ENCODE results near the gene HLA-DOA. TPM values are rescaled to one million over a fixed set of nuclear protein-coding genes. Genes with fewer than 3 reads are reported as not detected.
A peak's percentile ranks its signal among the peaks of the same experiment; 100 is the strongest.

HLA-DOA gene
- total RNA-seq, 6 experiments from 2014 or later, result 0.37 to 3.3 (median 1.2) TPM

DNA sequence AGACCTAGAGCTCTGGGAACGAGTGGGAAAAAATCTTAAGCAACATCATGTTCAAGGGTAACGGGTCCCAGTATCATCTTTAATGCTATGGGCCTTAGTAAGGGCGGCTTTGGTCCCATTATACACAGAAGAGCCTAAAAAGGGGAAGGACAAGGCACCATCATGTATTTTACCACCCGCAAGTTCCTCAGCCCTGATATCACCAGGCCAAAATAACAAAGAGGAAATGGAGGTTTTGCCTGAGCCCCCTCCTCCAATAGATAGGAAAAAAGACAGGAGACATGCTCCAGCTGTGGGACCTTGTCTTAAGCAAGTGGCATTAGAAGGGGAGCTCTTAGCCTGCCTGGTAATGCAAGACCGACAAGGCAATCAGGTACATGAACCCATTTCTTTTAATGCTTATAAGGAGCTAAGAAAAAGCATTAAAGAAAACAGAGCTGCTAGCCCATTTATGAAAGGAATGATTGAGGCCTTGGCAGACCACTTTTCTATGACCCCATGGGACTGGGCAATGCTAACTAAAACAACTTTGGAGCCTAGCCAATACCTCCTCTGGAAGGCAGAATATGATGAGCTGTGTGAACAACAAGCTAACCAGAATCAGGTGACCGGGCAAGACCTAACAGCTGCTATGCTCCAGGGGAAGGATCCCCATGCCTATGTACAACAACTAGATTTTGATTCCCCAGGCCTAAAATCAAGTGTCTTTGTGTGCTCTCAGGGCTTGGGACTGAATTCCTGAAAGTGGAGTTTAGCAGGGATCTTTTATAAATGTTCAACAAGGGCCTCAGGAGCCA lies 40.8 kb upstream of the HLA-DOA start:
- Histone ChIP-seq H3K4me1 (peaks cover 0 to 11% (median 4%) of the 10 kb centered on the region in 4 donors), H3K9me3 (no peaks in the 10 kb centered on the region), H3K36me3 (no peaks in the 10 kb centered on the region), H3K27me3 (no peaks in the 10 kb centered on the region), H3K4me3 (no peak overlapping the region), H3K27ac (no peak overlapping the region)
- intact Hi-C loops (cut with DNase I), result no loop called here
- ATAC-seq (peak in 1 of 4 donors; percentile 18), DNase-seq (no peak)
- TF ChIP-seq, protein P1, sequence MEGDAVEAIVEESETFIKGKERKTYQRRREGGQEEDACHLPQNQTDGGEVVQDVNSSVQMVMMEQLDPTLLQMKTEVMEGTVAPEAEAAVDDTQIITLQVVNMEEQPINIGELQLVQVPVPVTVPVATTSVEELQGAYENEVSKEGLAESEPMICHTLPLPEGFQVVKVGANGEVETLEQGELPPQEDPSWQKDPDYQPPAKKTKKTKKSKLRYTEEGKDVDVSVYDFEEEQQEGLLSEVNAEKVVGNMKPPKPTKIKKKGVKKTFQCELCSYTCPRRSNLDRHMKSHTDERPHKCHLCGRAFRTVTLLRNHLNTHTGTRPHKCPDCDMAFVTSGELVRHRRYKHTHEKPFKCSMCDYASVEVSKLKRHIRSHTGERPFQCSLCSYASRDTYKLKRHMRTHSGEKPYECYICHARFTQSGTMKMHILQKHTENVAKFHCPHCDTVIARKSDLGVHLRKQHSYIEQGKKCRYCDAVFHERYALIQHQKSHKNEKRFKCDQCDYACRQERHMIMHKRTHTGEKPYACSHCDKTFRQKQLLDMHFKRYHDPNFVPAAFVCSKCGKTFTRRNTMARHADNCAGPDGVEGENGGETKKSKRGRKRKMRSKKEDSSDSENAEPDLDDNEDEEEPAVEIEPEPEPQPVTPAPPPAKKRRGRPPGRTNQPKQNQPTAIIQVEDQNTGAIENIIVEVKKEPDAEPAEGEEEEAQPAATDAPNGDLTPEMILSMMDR (IDR thresholded peaks at IDR 0.05), result no peak
- TF ChIP-seq POLR2A (IDR thresholded peaks at IDR 0.05), result no peak
- WGBS (ENCODE audit: insufficient coverage, low coverage, low lambda C conversion rate, missing lambda C conversion rate), result 77% methylated on average over 4 of the region's 6 CpGs

DNA sequence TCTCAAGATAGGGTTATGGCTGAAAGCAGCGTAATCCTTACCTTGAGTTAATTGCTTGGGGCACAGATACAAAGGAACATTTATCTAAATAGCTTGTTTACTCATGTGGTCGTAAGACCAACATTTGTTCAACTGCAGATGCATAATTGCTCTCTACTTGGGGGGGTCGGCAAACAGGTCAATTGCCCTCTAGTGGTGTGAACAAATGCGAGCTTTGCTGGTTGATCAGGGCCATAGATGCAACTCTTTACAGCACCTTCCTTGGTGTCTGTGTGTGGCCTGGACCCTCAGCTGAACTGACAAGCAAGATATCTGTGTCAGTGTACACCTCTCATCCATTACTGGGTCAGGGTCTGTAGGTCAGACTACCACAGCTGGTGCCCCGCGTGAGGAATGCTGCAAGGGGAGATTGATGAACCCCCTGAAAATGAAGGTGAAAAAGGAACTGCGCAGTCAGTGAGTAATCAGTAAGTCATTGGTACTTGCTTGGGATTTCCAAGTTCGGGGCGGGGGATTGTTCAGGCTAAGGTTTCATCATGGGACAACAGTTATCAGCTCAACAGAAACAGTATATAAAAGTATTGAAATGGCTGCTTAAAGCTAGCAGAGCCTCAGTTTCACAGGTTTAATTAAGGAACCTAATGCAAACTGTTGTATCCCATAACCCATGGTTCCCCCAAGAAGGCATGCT lies 40.1 kb upstream of the HLA-DOA start:
- DNase-seq, result no peak
- intact Hi-C loops (cut with DNase I), result no loop called here
- Histone ChIP-seq H3K4me1 (peaks cover 0 to 11% (median 4%) of the 10 kb centered on the region in 4 donors), H3K4me3 (no peak overlapping the region), H3K27me3 (no peaks in the 10 kb centered on the region), H3K27ac (no peak overlapping the region), H3K9me3 (no peaks in the 10 kb centered on the region), H3K36me3 (no peaks in the 10 kb centered on the region)
- 67% methylated on average over 9 of the region's 9 CpGs for WGBS (ENCODE audit: insufficient coverage, low coverage, low lambda C conversion rate, missing lambda C conversion rate)
- TF ChIP-seq, protein P1 (IDR thresholded peaks at IDR 0.05), result peak in 2 of 4 donors; percentile 2 to 14
- TF ChIP-seq POLR2A (IDR thresholded peaks at IDR 0.05), result no peak
- ATAC-seq, result no peak

DNA sequence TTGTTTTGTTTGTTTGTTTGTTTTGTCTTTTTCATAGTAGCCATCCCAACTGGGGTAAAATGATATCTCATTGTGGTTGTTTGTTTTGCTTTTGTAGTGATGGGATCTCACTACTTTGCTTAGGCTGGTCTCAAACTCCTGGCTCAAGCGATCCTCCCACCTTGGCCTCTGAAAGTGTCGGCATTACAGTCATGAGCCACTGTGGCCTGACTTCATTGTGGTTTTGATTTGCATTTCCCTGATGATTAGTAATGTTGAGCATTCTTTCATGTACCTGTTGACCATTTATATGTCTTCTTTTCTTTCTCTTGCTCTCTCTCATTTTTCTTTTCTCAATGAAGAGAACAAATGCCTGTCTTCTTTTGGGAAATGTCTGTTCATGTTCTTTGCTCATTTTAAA lies 30.8 kb upstream of the HLA-DOA start:
- Histone ChIP-seq H3K4me3 (no peak overlapping the region), H3K9me3 (no peaks in the 10 kb centered on the region), H3K4me1 (peaks cover 0 to 9% (median 0%) of the 10 kb centered on the region in 4 donors), H3K27ac (no peak overlapping the region), H3K27me3 (no peaks in the 10 kb centered on the region), H3K36me3 (no peaks in the 10 kb centered on the region)
- WGBS (ENCODE audit: insufficient coverage, low coverage, low lambda C conversion rate, missing lambda C conversion rate), result no CpG with 5 or more reads among the region's 2 CpGs
- intact Hi-C loops (cut with DNase I), result no loop called here
- ATAC-seq (no peak), DNase-seq (no peak)
- TF ChIP-seq POLR2A (IDR thresholded peaks at IDR 0.05), result no peak
- TF ChIP-seq, protein P1 (IDR thresholded peaks at IDR 0.05), result no peak

DNA sequence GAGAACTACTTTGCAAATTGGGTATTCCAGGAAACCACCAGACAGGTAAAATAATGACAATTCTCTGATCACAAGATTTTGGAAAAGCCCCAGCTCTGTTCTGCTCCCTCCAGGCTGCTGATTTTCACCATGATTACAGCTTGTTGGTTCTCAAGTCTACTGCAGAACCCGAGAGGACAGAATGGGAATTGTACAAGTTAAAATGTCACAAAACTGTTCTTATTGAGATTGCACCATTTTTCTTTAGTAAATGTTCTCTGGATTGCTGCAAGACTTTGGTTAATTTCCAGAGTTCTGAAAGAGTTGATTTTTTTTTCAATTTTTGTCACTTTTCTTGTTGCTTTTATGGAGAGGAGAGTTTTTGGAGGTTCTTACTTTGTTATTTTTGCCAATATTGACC lies 27.1 kb upstream of the HLA-DOA start:
- 17% methylated on average over 1 of the region's 1 CpG for WGBS (ENCODE audit: insufficient coverage, low coverage, low lambda C conversion rate, missing lambda C conversion rate)

More for the DNA sequence above, 27.1 kb upstream of the HLA-DOA start:
- DNase-seq, result no peak
- H3K27ac ChIP-seq, result no peak overlapping the region
- intact Hi-C loops (cut with DNase I), result no loop called here
- TF ChIP-seq, protein P1 (IDR thresholded peaks at IDR 0.05), result no peak
- TF ChIP-seq POLR2A (IDR thresholded peaks at IDR 0.05), result no peak
- no peaks in the 10 kb centered on the region for H3K9me3 ChIP-seq
- H3K27me3 ChIP-seq, result no peaks in the 10 kb centered on the region
- no peaks in the 10 kb centered on the region for H3K36me3 ChIP-seq
- ATAC-seq, result peak in 3 of 4 donors; percentile 44 to 62 (median 51)
- no peak overlapping the region for H3K4me3 ChIP-seq
- H3K4me1 ChIP-seq, result peaks cover 0 to 9% (median 0%) of the 10 kb centered on the region in 4 donors

Data from right lobe of liver (tissue), 6 donors.